ENCODE data around the gene EPC1. TPM values are rescaled to one million over a fixed set of nuclear protein-coding genes. Genes with fewer than 3 reads are reported as not detected.

Gene EPC1
- total RNA-seq, 1 donor from 2014 or later, result 51.0 TPM

- Mint-ChIP-seq H3K4me1 (ENCODE audit: low read depth, unreplicated experiment) (peaks cover 41% of the 10 kb centered on the region), H3K36me3 (ENCODE audit: unreplicated experiment) (no peaks in the 10 kb centered on the region), H3K9me3 (ENCODE audit: unreplicated experiment) (peaks cover 9% of the 10 kb centered on the region), H3K27me3 (ENCODE audit: unreplicated experiment) (peaks cover 2% of the 10 kb centered on the region), H3K4me3 (ENCODE audit: unreplicated experiment) (no peak overlapping the region), H3K27ac (ENCODE audit: unreplicated experiment) (no peak overlapping the region)
- no peak for TF ChIP-seq CTCF (IDR thresholded peaks at IDR 0.05; ENCODE audit: partially characterized antibody, unreplicated experiment)
- DNase-seq, result no peak
Observed at GRCh38 chr10:32337350-32337749, 9.6 kb downstream of the EPC1 start.

- Mint-ChIP-seq H3K9me3 (ENCODE audit: unreplicated experiment) (peaks cover 8% of the 10 kb centered on the region), H3K27me3 (ENCODE audit: unreplicated experiment) (peaks cover 2% of the 10 kb centered on the region), H3K4me3 (ENCODE audit: unreplicated experiment) (no peak overlapping the region), H3K27ac (ENCODE audit: unreplicated experiment) (no peak overlapping the region), H3K4me1 (ENCODE audit: low read depth, unreplicated experiment) (peaks cover 60% of the 10 kb centered on the region), H3K36me3 (ENCODE audit: unreplicated experiment) (no peaks in the 10 kb centered on the region)
- no peak for DNase-seq
- TF ChIP-seq CTCF (IDR thresholded peaks at IDR 0.05; ENCODE audit: partially characterized antibody, unreplicated experiment), result no peak
Observed at GRCh38 chr10:32333849-32334248, 13.1 kb downstream of the EPC1 start.

- peak overlapping the region; percentile 4 for H3K27ac Mint-ChIP-seq (ENCODE audit: unreplicated experiment)
- H3K27me3 Mint-ChIP-seq (ENCODE audit: unreplicated experiment), result no peaks in the 10 kb centered on the region
- peak overlapping the region; percentile 51 for H3K4me3 Mint-ChIP-seq (ENCODE audit: unreplicated experiment)
- no peaks in the 10 kb centered on the region for H3K36me3 Mint-ChIP-seq (ENCODE audit: unreplicated experiment)
- no peak for TF ChIP-seq CTCF (IDR thresholded peaks at IDR 0.05; ENCODE audit: partially characterized antibody, unreplicated experiment)
- peaks cover 61% of the 10 kb centered on the region for H3K4me1 Mint-ChIP-seq (ENCODE audit: low read depth, unreplicated experiment)
- peaks cover 7% of the 10 kb centered on the region for H3K9me3 Mint-ChIP-seq (ENCODE audit: unreplicated experiment)
- no peak for DNase-seq
Observed at GRCh38 chr10:32332299-32332750, 14.6 kb downstream of the EPC1 start.

GRCh38 chr10:32331606-32332005, 15.4 kb downstream of the EPC1 start:
- no peak for DNase-seq
- Mint-ChIP-seq H3K36me3 (ENCODE audit: unreplicated experiment) (no peaks in the 10 kb centered on the region), H3K27me3 (ENCODE audit: unreplicated experiment) (no peaks in the 10 kb centered on the region), H3K27ac (ENCODE audit: unreplicated experiment) (no peak overlapping the region), H3K4me1 (ENCODE audit: low read depth, unreplicated experiment) (peaks cover 64% of the 10 kb centered on the region), H3K4me3 (ENCODE audit: unreplicated experiment) (no peak overlapping the region), H3K9me3 (ENCODE audit: unreplicated experiment) (peaks cover 7% of the 10 kb centered on the region)
- TF ChIP-seq CTCF (IDR thresholded peaks at IDR 0.05; ENCODE audit: partially characterized antibody, unreplicated experiment), result no peak

GRCh38 chr10:32330214-32330613, 16.7 kb downstream of the EPC1 start:
- Mint-ChIP-seq H3K36me3 (ENCODE audit: unreplicated experiment) (no peaks in the 10 kb centered on the region), H3K4me1 (ENCODE audit: low read depth, unreplicated experiment) (peaks cover 54% of the 10 kb centered on the region), H3K27ac (ENCODE audit: unreplicated experiment) (no peak overlapping the region), H3K9me3 (ENCODE audit: unreplicated experiment) (peaks cover 2% of the 10 kb centered on the region), H3K27me3 (ENCODE audit: unreplicated experiment) (no peaks in the 10 kb centered on the region), H3K4me3 (ENCODE audit: unreplicated experiment) (peak overlapping the region; percentile 31)
- no peak for DNase-seq
- no peak for TF ChIP-seq CTCF (IDR thresholded peaks at IDR 0.05; ENCODE audit: partially characterized antibody, unreplicated experiment)
